ENCODE measurements around the gene HBG2.
"Not testable (repeated sequence)": the region's sequence is repeated elsewhere in the genome, so short reads cannot be mapped to it uniquely, and the experiment has no call there.

The HBG2 gene

DNA sequence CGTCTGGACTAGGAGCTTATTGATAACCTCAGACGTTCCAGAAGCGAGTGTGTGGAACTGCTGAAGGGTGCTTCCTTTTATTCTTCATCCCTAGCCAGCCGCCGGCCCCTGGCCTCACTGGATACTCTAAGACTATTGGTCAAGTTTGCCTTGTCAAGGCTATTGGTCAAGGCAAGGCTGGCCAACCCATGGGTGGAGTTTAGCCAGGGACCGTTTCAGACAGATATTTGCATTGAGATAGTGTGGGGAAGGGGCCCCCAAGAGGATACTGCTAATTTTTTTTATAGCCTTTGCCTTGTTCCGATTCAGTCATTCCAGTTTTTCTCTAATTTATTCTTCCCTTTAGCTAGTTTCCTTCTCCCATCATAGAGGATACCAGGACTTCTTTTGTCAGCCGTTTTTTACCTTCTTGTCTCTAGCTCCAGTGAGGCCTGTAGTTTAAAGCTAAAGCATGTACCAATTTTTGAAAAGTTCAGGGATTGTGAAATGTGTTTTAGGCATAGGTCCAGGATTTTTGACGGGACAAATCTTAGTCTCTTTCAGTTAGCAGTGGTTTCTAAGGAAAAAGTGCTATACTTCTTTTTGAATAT, 4.7 kb downstream of the HBG2 start, which contains the start of gene HBG1:
HBG1 (minus strand) TSS at position 51 of the 590 bp plus-strand sequence. CDS start 53 bp downstream, outside the sequence.
- not testable (repeated sequence) for DNase-seq (ENCODE audit: low spot score)

DNA sequence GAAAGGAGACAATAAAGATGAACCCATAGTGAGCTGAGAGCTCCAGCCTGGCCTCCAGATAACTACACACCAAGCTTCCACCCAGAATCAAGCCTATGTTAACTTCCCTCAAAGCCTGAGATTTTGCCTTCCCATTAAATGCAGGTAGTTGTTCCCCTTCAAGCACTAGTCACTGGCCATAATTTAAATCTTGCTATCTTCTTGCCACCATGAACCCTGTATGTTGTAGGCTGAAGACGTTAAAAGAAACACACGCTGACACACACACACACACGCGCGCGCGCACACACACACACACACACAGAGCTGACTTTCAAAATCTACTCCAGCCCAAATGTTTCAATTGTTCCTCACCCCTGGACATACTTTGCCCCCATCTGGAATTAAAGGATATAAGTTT, 6.1 kb downstream of the HBG2 start:
- DNase-seq (ENCODE audit: low spot score), result not testable (repeated sequence)

DNA sequence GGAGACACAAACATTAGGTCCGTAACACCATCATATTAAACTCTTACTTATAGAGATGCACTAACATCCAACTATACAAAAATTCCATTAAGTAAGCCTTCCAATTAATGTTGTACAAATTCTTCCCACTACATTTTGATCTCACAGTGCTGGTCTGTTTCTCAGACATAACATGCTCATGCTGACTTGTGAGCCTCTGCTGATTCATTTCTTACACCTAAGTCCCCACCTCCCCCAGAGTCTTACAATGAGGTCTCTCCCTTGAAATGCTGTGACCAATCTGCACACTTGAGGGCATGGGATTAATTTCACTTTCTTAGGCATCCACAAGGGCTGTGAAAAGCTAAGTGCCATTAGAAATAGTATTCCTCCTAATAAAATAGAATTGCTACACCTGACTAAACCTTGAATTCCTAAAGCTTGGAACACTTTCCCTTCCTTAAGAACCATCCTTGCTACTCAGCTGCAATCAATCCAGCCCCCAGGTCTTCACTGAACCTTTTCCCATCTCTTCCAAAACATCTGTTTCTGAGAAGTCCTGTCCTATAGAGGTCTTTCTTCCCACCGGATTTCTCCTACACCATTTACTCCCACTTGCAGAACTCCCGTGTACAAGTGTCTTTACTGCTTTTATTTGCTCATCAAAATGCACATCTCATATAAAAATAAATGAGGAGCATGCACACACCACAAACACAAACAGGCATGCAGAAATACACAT, 6.9 kb downstream of the HBG2 start:
- no peak for DNase-seq (ENCODE audit: low spot score)

DNA sequence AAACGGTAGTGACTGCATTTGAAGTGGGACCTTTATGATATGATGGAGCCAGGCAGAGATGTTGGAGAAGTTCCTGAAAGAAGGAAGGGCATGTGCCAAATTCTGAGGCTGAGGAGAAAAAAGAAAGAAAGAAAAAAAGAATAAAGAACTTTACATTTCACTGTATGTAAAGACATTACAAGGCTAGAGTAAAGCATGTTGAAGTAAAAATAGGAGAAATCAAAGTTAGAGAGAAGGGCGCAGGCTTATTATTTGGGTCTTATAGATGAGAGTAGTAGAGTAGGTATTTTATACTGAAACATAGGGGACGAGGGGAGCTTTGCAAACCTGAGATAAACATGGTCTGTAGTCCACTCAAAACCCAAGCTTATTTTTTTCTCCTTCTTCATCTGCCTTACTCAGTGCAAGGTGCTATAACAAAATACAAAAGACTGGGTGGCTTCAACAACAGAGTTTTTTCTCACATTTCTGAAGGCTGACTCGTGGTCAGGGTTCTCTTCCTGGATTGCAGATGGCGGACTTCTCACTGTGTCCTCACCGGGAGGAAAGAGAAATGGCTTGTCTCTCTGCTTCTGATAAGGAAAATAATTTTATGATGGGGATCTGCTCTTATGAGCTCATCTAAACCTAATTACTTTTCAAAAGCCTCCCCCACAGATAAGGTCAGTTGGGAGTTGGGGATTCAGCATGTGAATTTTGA, 7.7 kb downstream of the HBG2 start:
- no peak for DNase-seq (ENCODE audit: low spot score)

DNA sequence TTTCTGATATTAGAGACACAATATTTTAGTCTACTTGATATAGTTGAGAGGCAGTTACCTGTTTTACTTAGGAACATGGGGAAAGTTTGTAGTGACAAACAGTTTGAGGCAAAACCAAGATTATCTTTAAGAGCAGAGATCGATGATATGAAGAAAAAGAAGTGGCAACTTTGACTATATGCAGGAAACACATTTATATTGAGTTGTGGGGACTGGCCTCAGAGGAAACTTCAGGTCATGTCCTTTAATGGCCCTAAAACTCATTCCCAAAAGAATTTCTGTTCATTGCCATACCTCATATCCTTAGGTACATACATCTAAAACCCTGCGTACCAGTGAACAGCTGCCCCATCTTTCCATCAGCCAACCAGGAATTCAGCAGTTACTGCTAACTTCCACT, 9.4 kb downstream of the HBG2 start:
- DNase-seq (ENCODE audit: low spot score), result no peak

DNA sequence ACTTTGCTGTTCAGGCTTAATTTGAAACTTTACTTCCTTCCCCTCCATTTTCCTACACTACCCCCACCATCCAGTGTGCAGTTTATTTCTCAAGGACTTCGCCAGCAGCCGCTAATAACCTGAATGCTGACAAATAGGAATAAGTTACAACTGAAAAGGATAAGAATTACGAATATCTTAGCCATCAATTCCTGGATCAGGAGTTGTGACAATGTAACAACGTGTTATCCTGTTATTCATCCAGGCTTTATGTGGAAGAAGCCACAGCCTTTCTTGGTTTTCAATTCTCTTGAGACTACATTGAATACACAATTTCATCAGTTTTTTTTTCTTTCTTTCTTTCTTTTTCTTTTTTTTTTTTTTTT, 10.8 kb downstream of the HBG2 start:
- DNase-seq (ENCODE audit: low spot score), result no peak

DNA sequence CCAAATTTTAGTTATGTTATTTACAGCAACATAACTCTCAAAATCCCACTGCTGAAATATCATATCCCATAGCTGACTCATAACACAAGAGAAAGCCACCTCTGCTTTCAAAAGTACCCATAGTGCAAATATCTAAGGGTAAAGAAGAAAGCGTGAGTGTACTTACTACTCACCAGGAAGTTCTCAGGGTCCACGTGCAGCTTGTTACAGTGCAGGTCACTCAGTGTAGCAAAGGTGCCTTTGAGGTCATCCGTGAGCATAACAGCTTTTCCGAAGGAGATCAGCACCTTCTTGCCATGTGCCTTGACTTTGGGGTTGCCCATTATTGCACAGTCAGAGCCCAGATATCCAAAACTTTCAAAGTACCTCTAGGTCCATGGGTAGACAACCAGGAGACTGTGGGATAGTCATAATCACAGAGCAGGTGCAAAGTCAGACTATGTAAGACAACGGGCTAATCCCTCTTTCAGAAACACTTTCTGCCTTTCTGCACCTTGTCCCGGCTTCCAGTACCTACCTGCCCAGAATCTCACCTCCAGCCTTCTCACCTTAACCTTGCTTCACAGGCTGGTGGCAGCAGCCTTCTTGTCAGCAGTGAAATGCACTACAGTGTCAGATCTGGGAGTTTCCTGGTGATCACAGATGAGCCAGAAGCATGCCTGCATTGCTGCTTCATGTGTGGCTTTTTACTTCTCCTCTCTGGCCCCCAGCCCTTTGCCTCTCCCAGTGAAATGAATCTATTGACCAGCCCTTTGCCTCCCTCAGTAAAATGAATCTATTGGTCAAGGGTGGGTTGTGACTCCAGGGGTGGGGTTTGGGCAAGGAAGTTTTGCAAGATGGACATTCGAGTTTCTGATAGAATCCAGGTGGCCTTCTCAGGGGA, 11.4 kb downstream of the HBG2 start:
- DNase-seq (ENCODE audit: low spot score), result no peak

DNA sequence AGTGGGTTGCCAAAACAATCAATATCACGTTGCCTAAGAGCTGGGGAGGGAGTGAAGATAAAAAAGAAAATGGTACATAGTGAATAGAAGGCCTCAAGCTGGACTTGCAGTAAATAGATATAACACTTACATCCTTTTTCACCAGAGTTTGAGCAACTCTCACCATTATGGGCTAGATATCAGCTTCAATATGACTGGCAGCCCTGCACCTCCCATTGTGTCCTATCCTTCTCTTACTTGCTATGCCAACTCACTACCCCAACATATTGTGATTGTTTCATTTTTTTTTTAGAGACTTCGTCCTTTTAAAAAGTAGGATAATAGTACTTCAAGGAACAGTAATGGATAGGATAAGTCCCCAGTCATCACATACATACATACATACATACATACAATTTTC, 12.4 kb downstream of the HBG2 start:
- DNase-seq (ENCODE audit: low spot score), result no peak

DNA sequence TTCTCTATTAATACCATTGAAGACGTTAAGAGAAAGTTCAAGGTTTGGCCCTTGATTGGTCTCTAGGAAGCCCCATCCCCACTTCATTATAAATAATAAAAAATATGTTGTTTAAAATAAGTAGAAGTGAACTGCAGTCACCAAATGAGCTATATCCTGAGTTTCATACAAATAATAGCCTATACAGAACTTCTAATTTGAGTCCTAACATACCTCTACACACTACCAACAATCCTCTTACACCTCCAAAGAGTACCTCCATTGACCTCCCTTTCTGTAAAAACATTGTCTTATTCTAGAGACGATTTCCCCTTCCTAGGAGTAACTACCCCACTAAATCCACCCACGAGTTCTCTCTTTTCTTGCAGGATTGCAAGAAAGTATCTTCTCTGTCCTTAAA, 13.1 kb downstream of the HBG2 start:
- DNase-seq (ENCODE audit: low spot score), result no peak

DNA sequence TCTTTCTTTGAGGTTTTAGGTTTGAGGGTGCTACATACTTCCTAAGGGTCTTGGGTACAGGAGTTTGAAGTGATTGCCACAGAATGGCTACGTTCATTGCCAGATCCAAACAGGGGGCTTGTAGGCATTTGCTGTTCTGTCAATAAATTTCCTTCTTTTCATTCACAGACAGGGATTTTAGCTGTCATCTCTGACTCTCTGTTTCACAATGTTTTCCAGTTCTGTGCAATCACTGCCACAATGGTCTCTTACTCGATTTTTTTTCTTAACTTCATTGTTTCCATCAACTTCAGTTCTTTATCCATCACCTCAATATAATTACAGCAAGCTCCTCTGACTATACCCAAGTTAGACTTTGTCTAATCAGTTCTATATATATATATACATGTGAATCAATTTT, 14.1 kb downstream of the HBG2 start:
- no peak for DNase-seq (ENCODE audit: low spot score)

DNA sequence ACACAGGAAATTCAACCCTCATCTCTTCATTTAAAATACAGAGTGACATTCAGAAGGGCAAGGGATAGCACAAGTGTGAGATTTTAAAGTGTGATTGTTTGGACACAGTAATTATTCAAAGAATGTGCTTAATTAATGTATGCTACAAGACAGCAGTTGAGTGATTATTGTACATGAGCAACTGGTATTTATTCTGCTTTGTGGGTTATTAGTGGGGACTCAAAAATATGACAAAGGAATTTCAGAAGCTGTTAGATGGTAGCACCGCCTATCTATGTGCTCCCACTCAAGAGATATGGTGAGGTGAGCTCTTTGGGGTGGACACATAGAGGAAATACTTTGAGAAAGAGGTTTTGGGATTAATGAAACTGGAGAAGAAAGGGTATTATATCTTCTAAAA, 14.5 kb downstream of the HBG2 start:
- DNase-seq (ENCODE audit: low spot score), result no peak

DNA sequence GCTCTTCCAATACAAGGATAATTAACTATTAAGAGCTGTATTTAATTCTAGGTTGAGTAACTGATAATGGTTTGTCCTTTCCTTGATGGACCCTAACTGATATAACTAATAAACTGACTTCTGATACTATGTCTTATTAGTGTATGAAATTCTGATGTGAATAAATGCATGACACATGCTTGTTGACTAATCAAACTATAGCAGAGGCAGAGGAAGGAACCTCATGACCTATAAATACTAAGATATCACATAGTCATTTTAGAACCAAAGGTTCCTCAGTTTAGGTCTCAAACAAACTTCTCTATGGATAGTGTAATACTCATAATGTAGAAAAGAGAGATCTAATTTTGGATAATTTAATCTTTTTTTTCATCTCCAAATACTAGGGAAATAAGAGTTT, 15.5 kb downstream of the HBG2 start:
- no peak for DNase-seq (ENCODE audit: low spot score)

DNA sequence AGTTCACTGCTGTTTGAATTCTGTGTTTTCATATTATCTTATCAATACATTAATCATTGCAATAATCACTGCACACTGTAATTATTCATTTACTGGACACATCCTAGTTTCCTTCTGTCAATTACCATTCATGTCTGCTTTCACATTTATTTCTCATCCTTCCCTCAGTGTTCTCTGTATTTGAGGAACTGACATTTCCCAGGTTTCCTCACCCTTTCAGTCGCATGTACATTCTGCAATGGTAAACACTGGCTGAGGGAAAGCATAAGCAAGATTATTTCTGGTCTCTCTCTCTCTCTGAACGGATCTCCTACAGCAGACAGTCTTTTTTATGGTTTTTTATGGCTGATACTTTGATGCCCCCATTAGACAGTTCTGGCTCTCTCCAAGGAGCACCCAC, 16.1 kb downstream of the HBG2 start:
- DNase-seq (ENCODE audit: low spot score), result no peak

DNA sequence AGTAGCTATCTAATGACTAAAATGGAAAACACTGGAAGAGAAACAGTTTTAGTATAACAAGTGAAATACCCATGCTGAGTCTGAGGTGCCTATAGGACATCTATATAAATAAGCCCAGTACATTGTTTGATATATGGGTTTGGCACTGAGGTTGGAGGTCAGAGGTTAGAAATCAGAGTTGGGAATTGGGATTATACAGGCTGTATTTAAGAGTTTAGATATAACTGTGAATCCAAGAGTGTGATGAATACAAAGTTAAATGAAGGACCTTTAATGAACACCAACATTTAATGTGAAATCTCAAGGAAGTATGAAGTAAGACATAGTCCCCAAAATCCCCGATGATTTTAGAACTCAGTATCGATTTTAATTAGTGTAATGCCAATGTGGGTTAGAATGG, 17.2 kb downstream of the HBG2 start:
- DNase-seq (ENCODE audit: low spot score), result no peak

DNA sequence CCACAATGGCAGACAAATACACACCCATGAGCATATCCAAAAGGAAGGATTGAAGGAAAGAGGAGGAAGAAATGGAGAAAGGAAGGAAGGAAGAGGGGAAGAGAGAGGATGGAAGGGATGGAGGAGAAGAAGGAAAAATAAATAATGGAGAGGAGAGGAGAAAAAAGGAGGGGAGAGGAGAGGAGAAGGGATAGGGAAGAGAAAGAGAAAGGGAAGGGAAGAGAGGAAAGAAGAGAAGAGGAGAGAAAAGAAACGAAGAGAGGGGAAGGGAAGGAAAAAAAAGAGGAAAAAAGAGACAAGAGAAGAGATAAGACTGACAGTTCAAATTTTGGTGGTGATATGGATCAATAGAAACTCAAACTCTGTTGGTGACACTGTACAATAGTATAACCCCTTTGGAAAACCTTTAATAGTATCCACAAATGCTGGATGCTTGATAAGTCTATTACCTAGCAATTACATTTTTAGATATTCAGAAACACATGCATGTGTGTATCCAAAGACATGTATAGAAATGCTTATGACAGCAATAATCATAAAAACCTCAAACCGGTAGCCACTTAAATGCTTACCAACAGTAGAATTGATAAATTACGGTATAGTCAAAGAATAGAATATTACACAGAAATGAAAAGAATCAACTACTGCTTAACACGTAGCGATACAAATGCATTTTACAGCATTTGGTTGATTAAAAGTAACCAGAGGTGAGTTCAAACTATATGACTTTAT, 19.1 kb downstream of the HBG2 start:
- DNase-seq (ENCODE audit: low spot score), result no peak

DNA sequence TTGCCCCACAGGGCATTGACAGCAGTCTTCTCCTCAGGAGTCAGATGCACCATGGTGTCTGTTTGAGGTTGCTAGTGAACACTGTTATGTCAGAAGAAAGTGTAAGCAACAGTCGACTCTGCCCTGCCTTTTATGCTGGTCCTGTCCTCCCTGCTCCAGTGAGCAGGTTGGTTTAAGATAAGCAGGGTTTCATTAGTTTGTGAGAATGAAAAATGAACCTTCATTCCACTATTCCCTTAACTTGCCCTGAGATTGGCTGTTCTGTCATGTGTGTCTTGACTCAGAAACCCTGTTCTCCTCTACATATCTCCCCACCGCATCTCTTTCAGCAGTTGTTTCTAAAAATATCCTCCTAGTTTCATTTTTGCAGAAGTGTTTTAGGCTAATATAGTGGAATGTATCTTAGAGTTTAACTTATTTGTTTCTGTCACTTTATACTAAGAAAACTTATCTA, 20.2 kb downstream of the HBG2 start, which contains the start of gene HBD:
HBD (minus strand) TSS at position 103 of the 454 bp plus-strand sequence; CDS start at position 53, 50 bp downstream.
- DNase-seq (ENCODE audit: low spot score), result peak; percentile 69

DNA sequence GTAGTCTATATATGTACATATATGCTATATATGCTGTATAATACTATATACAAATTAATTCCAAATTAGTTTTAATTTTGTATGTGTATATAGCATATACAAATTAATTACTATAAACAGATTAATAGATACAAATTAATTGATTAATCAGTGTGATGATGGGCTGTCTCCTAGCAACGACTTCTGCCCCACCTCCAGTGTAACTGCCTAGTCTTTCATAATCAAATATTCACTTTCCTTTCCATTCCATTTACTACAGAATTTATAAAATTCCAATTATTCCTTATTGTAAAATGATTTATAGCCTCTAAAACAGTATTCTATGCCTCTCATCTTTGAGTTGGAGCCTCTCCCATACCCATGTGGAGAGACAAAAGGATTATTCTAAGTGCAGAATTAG, 21.3 kb downstream of the HBG2 start:
- DNase-seq (ENCODE audit: low spot score), result no peak

DNA sequence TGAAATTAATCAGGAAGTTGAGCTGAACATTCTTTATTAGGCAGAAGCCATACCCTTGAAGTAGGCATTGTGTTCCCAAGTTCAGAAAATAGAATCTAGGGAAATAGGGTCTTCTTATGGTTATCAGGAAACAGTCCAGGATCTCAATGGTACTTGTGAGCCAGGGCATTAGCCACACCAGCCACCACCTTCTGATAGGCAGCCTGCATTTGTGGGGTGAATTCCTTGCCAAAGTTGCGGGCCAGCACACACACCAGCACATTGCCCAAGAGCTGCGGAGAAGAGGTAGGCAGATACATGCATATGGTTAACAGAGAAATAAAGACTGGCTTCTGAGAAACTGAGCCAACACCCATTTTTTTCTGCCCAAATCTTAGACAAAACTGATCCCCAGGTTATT, 21.8 kb downstream of the HBG2 start:
- no peak for DNase-seq (ENCODE audit: low spot score)

DNA sequence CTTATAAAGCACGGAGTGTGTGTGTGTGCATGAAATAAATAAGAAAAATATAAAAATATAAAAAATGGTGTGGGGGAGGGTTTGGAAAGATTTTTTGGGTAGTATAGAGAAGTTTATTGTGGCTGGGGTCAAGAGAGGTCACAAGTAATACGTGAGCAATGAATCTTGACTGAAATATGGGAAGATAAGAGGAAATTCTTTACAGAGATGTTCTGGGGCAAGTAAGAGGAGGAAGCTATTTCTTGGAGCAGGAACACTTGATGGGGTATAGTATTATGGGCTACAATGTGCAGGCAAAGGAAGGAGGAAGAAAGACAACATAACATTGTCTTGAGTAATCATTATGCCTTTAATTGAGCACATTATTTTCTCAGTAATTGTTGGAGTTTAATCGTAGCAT, 22.4 kb downstream of the HBG2 start:
- no peak for DNase-seq (ENCODE audit: low spot score)

DNA sequence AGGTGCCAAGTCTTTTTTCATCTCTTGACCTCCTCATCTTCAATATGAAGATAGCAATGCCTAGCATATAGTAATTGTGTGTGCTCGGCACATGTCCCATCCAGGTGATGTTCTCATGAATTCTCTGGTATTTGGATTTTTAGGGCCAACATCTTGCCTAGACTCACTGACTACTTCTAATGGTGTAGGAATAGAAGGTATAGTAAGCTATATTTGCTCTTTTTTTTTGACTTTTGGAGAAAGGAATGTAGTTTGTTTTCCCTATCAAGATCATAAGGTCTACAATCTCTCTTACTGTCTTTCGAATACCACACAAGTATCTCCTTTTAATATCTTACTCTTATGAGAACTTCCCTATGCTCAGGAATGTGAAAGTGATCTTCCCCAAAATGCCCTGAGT, 23.5 kb downstream of the HBG2 start:
- no peak for DNase-seq (ENCODE audit: low spot score)

DNA sequence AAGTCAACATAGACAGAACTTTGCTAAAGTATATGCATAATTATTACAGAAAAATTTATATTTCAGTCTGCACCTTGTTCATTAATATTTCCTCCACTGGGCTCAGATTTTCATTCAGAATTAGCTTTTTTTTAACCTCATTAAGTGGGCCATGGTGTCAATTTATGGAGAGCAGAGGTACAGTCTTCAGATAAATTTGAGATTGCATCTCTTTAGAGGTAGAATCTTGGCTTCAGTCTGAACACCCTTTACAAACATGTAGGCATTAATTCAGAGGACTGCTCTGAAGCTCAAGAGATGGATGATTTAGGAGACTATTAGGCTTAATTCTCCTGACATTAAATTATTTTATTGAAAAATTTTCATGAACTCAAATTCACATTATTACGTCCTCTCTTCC, 24.3 kb downstream of the HBG2 start:
- no peak for DNase-seq (ENCODE audit: low spot score)

DNA sequence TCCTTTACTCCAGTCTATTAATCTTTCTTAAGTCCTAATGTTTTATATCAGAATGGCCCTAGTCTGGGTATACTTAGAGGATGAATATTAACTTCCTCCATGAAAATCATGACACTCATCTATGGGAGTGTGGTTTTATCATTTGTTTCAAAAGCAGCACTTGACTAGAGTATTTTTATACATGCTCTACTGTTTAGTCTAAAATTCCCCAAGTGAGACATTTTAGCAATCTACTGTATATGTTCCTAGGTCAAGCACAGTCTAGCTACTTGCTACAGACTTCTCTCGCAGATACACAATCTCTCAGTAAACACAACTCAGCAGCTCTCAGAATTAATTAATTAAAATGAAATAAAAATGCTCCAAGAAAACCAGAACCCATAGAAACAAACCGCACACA, 24.8 kb downstream of the HBG2 start:
- no peak for DNase-seq (ENCODE audit: low spot score)
